H1 (cell line): ENCODE data around the gene ZNF805. TPM values are rescaled to one million over a fixed set of nuclear protein-coding genes. Genes with fewer than 3 reads are reported as not detected.

Experiments used
- POLR2AphosphoS5 ChIP-seq: IDR thresholded peaks from 2 replicates; pipeline ENCODE4 v1.6.1; 2011; ENCODE audit warnings: low read depth, low read length
- SIN3A ChIP-seq, 2 experiments: IDR thresholded peaks in 1 of 2; conservative IDR thresholded peaks in 1 of 2; 2 replicates each; pipeline ENCODE4 v1.6.1; 2011 to 2012; ENCODE audit warnings: low read length in 2 of 2, improper control_type of control experiment in 1 of 2, low read depth in 1 of 2, mild to moderate bottlenecking in 1 of 2
- SP4 ChIP-seq: IDR thresholded peaks from 2 replicates; pipeline ENCODE4 v1.6.1; 2012; ENCODE audit warnings: low read length, inconsistent platforms
- polyA plus RNA-seq, 7 experiments: library from polyadenylated mRNA; depleted of rRNA in 3 of 7; stranded (reverse) in 5 of 7; unstranded in 2 of 7; fragments of >200 nt in 5 of 7; fragments of 200-250 nt in 2 of 7; gene quantifications; 1 replicate in 5 of 7; 2 replicates in 1 of 7; 4 replicates in 1 of 7; pipeline versions ENCODE4 v1.2.1 to v1.2.3, GENCODE V29; 2011 to 2013; ENCODE audit warnings: missing spikeins in 2 of 7, mixed read lengths in 2 of 7
- total RNA-seq: library from RNA; stranded (reverse); fragmentation: NEBNext Ultra II Directional; extraction: Animal tissue kit (Norgen Biotek cat#: 25700); gene quantifications from 2 replicates; pipeline ENCODE4 v1.2.1, GENCODE V29; 2021

Gene ZNF805
- total and polyA plus RNA-seq, 2 of the 8 experiments (the other 6 are each of a cell fraction or from before 2014, with no cell fraction given), result 2.3 to 14.8 TPM

- no peak for TF ChIP-seq POLR2AphosphoS5
- TF ChIP-seq SP4, result no peak
- no peak for TF ChIP-seq SIN3A (conservative IDR thresholded peaks at IDR 0.05 in 1 of 2, IDR thresholded peaks at IDR 0.05 in 1 of 2; ENCODE audit: low read depth in 1 of 2, low read length in 2 of 2)
These were observed 2.4 kb downstream of the ZNF805 start (continued) for GRCh38 chr19:57242821-57243220.
